Measurements from ENCODE around the gene PRSS50.

Gene PRSS50

DNA sequence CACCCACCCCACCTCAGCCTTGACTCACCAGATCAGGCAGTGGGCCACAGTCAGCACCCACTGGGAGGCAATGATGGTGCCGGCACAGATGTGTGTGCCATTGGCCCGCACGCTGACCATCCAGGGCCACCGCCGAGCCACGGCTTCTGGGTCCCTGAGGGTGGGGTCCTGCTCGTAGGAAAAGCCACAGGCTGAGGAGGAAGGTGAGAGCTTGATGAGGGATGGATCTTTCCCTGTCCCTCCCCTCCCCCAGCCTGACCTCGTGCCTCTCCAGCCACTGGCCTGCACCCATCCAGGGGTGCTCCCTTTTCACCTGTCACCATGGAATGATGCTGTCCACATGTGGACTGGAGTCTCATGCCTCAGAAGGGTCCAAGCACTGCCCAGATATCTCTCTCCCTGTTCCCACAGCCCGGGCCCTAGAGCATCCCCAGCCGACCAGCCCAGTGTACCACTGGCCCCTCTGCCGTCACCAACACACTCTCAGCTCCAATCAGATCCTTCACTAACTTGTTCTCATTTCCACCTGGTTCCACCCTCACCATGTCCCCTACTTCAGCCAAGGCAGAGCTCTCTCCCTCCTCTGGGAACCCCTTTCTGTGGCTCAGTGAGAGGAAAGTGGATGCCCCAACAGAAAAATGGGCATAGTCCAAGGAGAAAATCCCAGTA lies 2.0 kb downstream of the PRSS50 start:
- no peaks in the 10 kb centered on the region for H3K4me1 Mint-ChIP-seq
- no peak for ATAC-seq
- H3K4me3 Mint-ChIP-seq = no peak overlapping the region
- no peak for DNase-seq
- H3K27ac Mint-ChIP-seq = no peak overlapping the region
- no peaks in the 10 kb centered on the region for H3K9me3 Mint-ChIP-seq
- peaks cover 13% of the 10 kb centered on the region for H3K27me3 Mint-ChIP-seq
- H3K36me3 Mint-ChIP-seq (ENCODE audit: low read depth) = no peaks in the 10 kb centered on the region

DNA sequence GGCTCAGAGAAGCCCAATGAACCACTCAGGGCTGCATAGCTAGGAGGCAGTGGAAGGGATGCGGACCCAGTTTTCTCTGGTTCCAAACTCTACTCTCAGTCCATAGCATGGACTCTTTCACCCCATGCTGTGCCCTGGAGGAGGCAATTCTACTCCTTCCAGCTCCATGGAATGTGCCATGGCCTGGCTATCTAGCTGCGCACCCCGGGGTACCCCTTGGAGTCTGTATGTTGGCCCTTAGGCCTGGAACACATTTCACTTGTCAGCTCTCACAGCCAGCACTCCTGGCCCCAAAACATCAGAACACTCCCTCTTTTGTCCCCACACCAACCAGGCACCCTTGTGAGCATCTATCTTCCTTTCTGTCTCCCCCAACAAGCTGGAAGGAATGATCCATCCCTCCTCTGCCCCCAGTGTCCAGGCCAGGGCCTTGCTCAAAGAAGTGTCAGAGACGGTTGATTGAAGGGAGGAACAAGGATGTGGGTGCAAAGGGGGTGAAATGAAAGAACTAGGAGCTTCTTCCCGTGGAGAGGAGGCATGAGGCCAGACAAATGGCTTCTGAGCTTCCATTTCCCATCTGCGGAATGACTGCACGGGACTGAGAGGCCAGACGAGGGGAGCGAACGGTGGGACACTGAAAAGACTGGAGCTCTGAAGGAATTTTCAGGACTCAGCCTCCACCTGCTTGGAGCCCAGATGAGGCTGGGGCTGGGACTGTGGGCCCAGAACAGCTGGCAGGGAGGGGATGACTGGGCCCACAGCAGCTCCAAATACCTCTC lies 2.8 kb downstream of the PRSS50 start:
- no peaks in the 10 kb centered on the region for H3K36me3 Mint-ChIP-seq (ENCODE audit: low read depth)
- H3K9me3 Mint-ChIP-seq = no peaks in the 10 kb centered on the region
- no peaks in the 10 kb centered on the region for H3K4me1 Mint-ChIP-seq
- ATAC-seq = no peak
- H3K4me3 Mint-ChIP-seq = no peak overlapping the region
- no peak overlapping the region for H3K27ac Mint-ChIP-seq
- peaks cover 13% of the 10 kb centered on the region for H3K27me3 Mint-ChIP-seq
- no peak for DNase-seq

DNA sequence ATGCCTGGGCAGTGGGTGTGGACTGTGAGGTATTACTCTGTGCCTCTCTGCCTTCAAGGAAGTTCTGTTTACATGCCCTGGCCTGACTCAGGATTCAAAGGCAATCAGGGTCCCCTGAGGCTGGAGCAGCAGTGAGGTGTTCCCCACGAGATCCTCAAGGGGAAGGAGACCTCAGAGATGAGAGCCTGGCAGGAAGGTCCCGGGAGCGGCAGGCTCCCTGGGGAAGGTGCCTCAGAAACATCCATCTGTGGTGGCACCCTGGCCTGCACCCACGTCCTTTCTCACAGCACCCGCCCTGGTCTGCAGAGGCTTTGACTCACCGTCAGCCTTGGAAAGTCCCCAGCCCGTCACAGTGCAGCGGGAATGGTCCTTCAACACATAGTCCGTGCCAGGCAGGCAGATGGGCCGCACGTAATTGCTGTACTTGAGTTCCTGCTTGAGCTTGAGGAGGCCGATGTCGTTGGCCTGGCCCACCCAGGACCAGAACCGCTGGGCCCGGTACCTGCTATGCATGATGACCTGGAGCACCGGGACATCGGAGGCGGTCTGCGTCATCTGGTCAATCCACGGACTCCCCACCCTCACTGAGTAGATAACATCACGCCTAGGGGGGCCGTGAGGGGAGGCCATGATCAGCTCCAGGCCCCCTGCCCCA lies 3.6 kb downstream of the PRSS50 start:
- Mint-ChIP-seq H3K27me3 (peaks cover 9% of the 10 kb centered on the region), H3K27ac (no peak overlapping the region), H3K36me3 (ENCODE audit: low read depth) (no peaks in the 10 kb centered on the region), H3K9me3 (no peaks in the 10 kb centered on the region), H3K4me3 (no peak overlapping the region), H3K4me1 (no peaks in the 10 kb centered on the region)
- ATAC-seq (peak; percentile 64), DNase-seq (no peak)

DNA sequence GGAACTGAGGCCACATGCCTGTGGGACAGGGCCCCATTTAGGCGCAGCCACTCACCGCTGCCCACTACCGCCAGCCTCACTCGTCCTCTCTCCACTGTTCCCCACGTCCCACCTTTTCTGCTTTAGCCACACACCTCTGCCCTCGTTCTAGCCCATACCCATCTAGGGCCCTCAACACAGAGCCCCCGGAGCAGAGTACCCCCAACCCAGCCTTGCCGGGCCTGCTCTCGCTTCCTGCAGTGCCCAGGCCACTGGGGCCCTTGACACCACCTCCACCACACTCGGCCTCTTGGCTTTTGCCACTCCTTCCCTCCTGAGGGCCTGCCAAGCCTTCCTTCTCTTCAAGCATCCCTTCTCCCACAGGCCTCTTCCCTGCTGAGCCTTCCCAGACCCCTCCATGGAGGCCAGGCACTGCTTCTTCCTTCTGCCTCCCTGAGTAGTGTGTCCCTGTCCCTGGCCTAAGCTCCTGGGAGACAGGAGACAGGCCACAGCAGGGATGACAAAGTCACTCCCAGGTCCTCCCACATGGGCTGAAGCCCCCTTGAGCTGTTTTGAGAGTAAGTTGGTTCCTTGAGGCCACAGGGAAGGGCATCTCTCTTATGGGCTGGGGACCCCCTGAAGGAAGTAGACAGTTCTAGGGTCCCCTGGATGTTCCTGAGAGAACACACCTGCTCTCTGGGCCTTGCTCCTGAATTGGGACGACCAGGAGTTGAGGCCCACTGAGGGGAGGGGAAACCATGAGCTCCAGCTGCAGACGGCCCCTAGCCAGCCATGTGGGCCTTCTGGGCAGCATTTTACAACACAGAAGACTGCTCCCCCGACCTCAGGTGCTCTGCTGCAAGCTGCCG lies 4.4 kb downstream of the PRSS50 start:
- no peak overlapping the region for H3K27ac Mint-ChIP-seq
- no peak for DNase-seq
- no peaks in the 10 kb centered on the region for H3K36me3 Mint-ChIP-seq (ENCODE audit: low read depth)
- H3K9me3 Mint-ChIP-seq = no peaks in the 10 kb centered on the region
- no peak for ATAC-seq
- H3K27me3 Mint-ChIP-seq = peaks cover 5% of the 10 kb centered on the region
- no peak overlapping the region for H3K4me3 Mint-ChIP-seq
- no peaks in the 10 kb centered on the region for H3K4me1 Mint-ChIP-seq

DNA sequence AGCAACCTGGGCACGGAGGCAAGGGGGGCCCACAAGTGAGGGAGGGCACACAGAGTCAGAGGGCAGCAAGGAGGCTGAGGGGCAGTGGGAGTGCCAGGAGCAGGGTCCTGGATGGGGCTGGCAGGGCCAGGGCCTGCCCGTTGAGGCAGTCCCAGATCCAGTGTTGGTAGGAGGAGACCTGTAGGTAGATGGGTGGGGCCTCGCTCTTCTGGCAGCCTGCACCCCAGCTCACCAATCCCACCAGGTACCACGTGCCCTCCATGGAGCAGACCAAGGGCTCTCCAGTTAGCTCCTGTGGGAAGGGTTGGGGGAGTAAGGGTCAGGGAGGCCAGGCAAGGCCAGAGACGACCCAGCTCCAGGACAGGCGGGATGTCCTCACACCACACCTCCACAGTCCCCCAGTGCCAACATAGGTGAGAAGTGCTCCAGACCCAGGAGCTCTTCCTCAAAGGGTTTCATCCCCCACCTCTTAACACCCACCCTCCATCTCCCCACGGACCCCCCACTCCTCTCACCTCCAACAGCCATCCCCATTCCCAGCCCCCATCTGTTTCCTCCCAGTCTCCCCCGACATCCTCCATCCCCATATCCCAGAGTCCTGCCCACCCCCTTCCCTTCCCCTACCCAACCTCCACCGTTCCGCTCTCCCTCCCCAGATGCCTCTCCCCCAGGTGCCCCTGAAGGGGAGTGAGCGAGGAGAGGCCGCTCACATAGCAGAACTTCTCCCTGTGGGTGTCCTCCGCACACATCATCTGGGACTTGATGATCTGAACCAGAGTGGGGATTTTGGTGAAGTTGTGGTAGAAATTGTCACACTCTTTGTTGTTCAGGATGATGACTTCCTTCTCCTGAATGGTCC lies 5.2 kb downstream of the PRSS50 start:
- no peak for ATAC-seq
- H3K36me3 Mint-ChIP-seq (ENCODE audit: low read depth) = no peaks in the 10 kb centered on the region
- H3K4me3 Mint-ChIP-seq = no peak overlapping the region
- no peak overlapping the region for H3K27ac Mint-ChIP-seq
- peaks cover 2% of the 10 kb centered on the region for H3K27me3 Mint-ChIP-seq
- DNase-seq = no peak
- no peaks in the 10 kb centered on the region for H3K9me3 Mint-ChIP-seq
- no peaks in the 10 kb centered on the region for H3K4me1 Mint-ChIP-seq

DNA sequence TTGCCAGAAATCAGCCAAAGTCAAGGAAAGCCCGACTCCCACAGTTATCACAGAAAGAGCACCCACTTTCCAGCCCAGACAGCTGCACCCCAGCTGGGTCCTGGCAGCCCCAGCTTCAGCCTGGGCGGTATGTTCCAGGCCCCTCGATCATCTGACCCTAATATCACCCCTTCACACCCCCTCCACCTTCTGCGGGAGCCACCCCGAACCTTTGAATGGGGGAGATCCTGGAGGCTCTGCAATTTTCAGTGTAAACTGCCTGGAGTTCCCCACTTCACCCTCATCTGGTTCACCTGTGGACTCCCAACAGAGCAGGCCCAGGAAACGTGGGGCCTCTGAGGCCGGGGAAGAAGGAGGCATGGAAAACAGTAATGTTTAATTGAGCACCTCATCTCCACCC lies 5.9 kb downstream of the PRSS50 start:
- Mint-ChIP-seq H3K27me3 (no peaks in the 10 kb centered on the region), H3K4me3 (no peak overlapping the region), H3K27ac (no peak overlapping the region), H3K36me3 (ENCODE audit: low read depth) (no peaks in the 10 kb centered on the region), H3K9me3 (no peaks in the 10 kb centered on the region), H3K4me1 (no peaks in the 10 kb centered on the region)
- no peak for ATAC-seq
- DNase-seq = no peak

DNA sequence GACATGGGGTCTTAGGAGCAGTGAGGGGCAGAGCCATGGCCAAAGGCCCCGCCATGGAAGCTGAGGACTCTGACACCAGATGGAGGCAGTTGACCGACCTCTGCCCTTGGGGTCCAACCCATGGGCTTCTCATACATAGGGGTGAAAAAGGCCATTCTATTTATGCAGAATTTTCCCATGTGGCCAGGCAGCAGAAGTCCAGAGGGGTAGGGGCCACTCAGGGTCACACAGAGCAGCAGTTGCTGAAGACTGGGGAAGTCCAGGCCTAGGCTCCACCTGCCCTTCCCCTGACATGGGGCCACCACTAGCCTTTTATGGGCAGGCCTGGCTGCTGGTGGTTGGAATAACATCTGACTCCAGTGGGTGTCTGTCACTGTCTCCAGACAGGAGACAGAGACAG lies 6.4 kb downstream of the PRSS50 start:
- ATAC-seq = no peak
- no peaks in the 10 kb centered on the region for H3K27me3 Mint-ChIP-seq
- no peak for DNase-seq
- H3K36me3 Mint-ChIP-seq (ENCODE audit: low read depth) = no peaks in the 10 kb centered on the region
- no peaks in the 10 kb centered on the region for H3K9me3 Mint-ChIP-seq
- no peaks in the 10 kb centered on the region for H3K4me1 Mint-ChIP-seq
- H3K4me3 Mint-ChIP-seq = no peak overlapping the region
- H3K27ac Mint-ChIP-seq = no peak overlapping the region

DNA sequence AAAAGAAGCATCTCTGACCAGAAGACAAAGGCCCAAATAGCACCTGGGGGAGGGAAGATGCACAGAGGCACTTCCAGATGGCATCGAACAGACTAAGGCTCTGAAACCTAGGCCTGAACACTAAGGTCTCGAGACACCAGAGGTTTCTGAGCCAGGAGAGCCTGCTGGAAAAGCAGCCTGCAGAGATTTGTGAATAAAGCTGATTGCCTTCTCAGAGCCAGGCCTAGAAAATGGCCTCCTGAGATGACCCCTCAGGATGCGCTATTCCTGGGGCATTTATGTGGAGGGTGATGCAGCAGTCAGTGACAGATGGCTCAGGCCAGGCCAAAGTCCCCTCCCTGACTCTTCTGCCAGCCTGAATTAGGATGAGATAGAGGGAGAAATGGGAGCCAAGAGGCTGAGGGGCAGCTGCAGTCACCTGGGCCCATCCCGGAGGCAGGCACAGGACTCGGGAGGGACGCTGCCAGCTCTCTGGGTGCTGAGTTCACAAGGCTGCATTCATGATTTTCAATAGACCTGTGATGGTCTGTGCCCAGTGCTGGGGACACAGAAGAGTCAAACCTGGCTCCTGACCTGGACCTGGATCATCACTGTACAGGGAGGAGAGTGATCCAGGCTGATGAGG lies 6.9 kb downstream of the PRSS50 start:
- Mint-ChIP-seq H3K36me3 (ENCODE audit: low read depth) (no peaks in the 10 kb centered on the region), H3K27me3 (no peaks in the 10 kb centered on the region), H3K4me1 (no peaks in the 10 kb centered on the region), H3K4me3 (no peak overlapping the region), H3K27ac (no peak overlapping the region), H3K9me3 (no peaks in the 10 kb centered on the region)
- no peak for ATAC-seq
- no peak for DNase-seq

DNA sequence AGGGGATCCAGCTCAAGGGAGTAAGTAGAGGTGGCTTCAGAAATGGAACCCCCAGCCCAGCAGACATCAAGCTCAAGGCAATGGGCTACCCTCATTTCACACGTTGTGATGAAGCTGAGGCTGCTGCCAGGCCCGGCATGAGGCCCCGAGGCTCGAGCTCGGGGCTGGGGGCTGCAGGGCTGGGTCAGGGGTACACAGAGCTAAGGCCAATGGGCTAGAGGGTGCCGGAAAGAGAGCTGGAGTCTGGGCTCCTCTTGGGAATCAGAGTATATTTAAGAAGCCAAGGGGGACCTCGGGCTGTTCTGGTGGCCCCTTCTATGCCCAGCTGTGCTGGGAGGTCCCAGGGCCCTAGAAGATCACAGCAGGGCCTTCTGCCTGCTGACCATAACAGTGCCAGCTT lies 7.4 kb downstream of the PRSS50 start:
- no peak overlapping the region for H3K27ac Mint-ChIP-seq
- no peaks in the 10 kb centered on the region for H3K4me1 Mint-ChIP-seq
- H3K36me3 Mint-ChIP-seq (ENCODE audit: low read depth) = no peaks in the 10 kb centered on the region
- ATAC-seq (no peak), DNase-seq (no peak)
- H3K9me3 Mint-ChIP-seq = no peaks in the 10 kb centered on the region
- H3K4me3 Mint-ChIP-seq = no peak overlapping the region
- no peaks in the 10 kb centered on the region for H3K27me3 Mint-ChIP-seq

DNA sequence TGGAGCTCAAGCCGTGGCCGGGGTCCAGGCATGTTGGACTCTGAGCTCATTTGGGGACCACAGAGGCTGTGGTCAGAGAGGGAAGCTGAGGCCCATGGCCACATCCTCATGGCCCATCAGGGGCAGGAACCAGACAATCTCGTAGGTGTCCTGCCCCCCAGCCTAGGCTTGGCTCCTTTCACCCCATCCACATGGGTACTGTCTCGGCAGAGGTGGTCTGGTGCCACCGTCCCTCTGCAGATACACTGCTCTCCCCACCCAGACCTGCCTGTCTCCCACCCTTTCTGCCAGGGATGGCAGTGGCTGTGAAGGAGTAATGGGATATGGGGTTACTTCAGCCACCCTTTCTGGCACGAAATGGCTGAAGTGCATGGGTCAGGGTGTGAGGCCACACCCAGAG lies 7.9 kb downstream of the PRSS50 start:
- DNase-seq (no peak), ATAC-seq (no peak)
- no peaks in the 10 kb centered on the region for H3K27me3 Mint-ChIP-seq
- H3K4me3 Mint-ChIP-seq = no peak overlapping the region
- no peaks in the 10 kb centered on the region for H3K36me3 Mint-ChIP-seq (ENCODE audit: low read depth)
- no peaks in the 10 kb centered on the region for H3K4me1 Mint-ChIP-seq
- no peak overlapping the region for H3K27ac Mint-ChIP-seq
- H3K9me3 Mint-ChIP-seq = no peaks in the 10 kb centered on the region

DNA sequence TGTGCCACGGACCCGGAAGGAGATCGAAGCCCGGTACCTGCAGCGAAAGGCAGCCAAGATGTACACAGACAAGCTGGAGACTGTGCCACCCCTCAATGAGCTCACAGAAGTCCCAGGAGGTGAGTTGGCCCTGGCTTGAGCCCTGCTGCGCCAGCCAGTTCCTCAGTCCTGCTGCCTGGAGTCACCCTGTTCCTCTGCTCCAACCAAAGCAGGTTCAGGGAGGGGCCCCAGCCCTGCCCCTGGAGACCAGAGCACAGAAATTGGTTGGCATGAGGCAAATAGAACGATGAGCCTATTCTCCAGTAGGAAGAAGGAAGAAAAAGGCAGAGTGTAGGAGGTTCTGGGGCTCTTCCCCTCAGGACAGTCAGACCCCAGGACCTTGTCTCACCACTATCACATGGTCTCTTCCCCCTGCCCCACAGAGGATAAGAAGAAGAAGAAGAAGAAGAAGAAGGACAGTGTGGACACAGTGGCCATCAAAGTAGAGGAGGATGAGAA lies 8.5 kb downstream of the PRSS50 start:
- no peak for DNase-seq
- H3K36me3 Mint-ChIP-seq (ENCODE audit: low read depth) = no peaks in the 10 kb centered on the region
- no peak for ATAC-seq
- H3K27ac Mint-ChIP-seq = no peak overlapping the region
- H3K27me3 Mint-ChIP-seq = no peaks in the 10 kb centered on the region
- H3K4me3 Mint-ChIP-seq = no peak overlapping the region
- H3K4me1 Mint-ChIP-seq = no peaks in the 10 kb centered on the region
- no peaks in the 10 kb centered on the region for H3K9me3 Mint-ChIP-seq

DNA sequence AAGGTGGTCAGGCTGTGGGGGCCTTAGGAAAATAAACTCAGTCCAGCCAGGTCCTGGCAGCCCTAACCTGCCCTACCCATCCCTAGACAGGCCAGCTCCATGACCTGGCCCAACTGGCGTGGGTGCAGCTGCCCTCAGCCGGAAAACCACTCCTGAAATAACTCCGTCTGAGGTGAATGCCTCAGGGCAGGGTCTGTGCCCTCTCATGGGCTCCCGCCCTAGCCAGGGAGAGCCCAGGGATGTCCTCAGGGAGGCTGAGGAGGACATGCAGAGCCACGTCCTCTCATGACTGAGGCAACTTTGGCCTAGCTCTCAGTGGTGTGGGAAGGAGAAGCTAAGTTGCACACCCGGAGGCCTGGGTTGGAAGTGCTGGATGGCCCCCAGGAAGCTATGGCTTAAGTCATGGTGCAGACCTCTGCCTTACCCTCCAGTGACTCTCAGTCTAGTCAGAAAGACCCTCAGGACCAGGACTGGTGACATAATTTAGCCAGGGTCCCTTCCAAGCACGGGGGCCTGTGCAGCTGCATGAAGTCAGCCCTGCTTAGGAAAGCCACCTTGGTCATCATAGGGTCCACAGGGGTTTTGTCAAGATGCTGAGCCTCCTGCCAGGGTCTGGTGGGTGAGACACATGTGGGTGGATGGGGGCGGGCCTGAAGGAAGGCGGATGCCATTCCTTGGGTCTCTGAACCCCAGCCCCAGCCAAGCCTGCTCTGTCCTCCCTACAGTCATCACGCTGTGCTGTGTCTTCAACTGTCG lies 9.1 kb downstream of the PRSS50 start:
- no peak for DNase-seq
- H3K9me3 Mint-ChIP-seq = no peaks in the 10 kb centered on the region

DNA sequence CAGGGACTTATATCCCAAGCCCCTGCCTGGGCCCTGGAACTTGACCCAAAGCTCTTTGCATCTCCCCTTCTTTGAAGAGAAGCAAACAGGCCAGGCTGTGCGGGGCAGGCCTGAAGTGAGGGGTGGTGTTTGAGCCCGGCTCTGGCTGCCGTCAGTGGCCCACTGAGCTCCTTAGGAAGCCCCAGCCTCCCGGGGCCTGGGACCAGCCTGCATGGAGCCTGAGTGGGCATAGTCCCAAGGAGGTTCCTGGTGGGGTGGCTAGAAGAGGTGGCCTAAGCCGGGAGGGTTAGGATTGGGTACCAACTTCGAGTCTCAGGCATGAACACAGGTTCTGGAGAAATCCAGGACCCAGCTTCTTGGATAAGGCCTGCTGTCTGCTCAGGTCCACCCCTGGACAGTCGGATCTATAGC lies 10.1 kb downstream of the PRSS50 start:
- no peaks in the 10 kb centered on the region for H3K4me1 Mint-ChIP-seq
- no peak overlapping the region for H3K4me3 Mint-ChIP-seq
- no peak overlapping the region for H3K27ac Mint-ChIP-seq
- DNase-seq = no peak
- no peak for ATAC-seq
- H3K27me3 Mint-ChIP-seq = no peaks in the 10 kb centered on the region
- H3K36me3 Mint-ChIP-seq (ENCODE audit: low read depth) = no peaks in the 10 kb centered on the region
- H3K9me3 Mint-ChIP-seq = no peaks in the 10 kb centered on the region

More for the DNA sequence above, 9.1 kb downstream of the PRSS50 start:
- Mint-ChIP-seq H3K27me3 (no peaks in the 10 kb centered on the region), H3K4me1 (no peaks in the 10 kb centered on the region), H3K4me3 (no peak overlapping the region), H3K36me3 (ENCODE audit: low read depth) (no peaks in the 10 kb centered on the region), H3K27ac (no peak overlapping the region)
- no peak for ATAC-seq
